MM.1S (cell line): ENCODE results near the gene BIVM.

ENCODE experiments used
- CTCF ChIP-seq: fragments of 300-600 bp; sonication (generic); IDR thresholded peaks from 2 replicates; pipeline ENCODE4 v1.5.1; 2016; ENCODE audit warnings: antibody characterized with exemption, low read length, mixed read lengths
- EZH2 ChIP-seq: fragments of 300-600 bp; sonication (generic); optimal IDR thresholded peaks from 2 replicates; pipeline ENCODE3; 2017; ENCODE audit warnings: low read depth, mild to moderate bottlenecking, antibody characterized with exemption, low read length, mixed read lengths
- EZH2phosphoT487 ChIP-seq: fragments of 300-600 bp; sonication (generic); IDR thresholded peaks from 2 replicates; pipeline ENCODE4 v1.6.1; 2018; ENCODE audit warnings: antibody characterized with exemption, low read length

- TF ChIP-seq EZH2 (no peak), CTCF (no peak), EZH2phosphoT487 (no peak)
Observed at GRCh38 chr13:102773441-102774213, 25.3 kb upstream of the BIVM start, which contains the start of gene TEX30.
